ENCODE results near the gene DBX1. TPM values are rescaled to one million over a fixed set of nuclear protein-coding genes. Genes with fewer than 3 reads are reported as not detected.

DBX1 gene
- total RNA-seq, 2 experiments from 2014 or later = not detected

DNA sequence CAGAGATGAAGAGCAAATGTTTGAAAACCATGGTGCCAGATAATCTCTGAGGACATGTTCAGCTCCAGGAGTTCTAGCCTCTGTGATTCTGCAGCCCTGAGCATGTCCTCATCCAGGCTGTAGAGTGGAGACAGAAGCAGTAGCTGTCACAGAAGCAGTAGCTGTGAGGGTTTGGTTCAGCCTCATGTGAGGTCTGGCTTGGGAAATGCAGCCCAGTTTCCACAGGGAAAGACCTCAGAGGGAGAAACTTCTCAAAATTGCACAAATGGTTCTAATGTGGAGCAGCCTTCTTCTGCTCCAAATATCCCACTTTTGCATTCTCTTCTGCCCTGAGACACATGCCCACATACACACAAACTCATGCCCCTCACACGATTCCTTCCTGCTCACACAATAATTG lies 48.4 kb downstream of the DBX1 start:
- no peak for TF ChIP-seq EZH2phosphoT487 (IDR thresholded peaks at IDR 0.05; ENCODE audit: borderline replicate concordance, low read depth, low read length)
- TF ChIP-seq, protein P1, sequence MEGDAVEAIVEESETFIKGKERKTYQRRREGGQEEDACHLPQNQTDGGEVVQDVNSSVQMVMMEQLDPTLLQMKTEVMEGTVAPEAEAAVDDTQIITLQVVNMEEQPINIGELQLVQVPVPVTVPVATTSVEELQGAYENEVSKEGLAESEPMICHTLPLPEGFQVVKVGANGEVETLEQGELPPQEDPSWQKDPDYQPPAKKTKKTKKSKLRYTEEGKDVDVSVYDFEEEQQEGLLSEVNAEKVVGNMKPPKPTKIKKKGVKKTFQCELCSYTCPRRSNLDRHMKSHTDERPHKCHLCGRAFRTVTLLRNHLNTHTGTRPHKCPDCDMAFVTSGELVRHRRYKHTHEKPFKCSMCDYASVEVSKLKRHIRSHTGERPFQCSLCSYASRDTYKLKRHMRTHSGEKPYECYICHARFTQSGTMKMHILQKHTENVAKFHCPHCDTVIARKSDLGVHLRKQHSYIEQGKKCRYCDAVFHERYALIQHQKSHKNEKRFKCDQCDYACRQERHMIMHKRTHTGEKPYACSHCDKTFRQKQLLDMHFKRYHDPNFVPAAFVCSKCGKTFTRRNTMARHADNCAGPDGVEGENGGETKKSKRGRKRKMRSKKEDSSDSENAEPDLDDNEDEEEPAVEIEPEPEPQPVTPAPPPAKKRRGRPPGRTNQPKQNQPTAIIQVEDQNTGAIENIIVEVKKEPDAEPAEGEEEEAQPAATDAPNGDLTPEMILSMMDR (conservative IDR thresholded peaks at IDR 0.05; ENCODE audit: low read length) = no peak
- Histone ChIP-seq H3K9me2 (ENCODE audit: insufficient read depth, low read length) (no peaks in the 10 kb centered on the region), H3K9me3 (ENCODE audit: low read length) (no peaks in the 10 kb centered on the region), H2AFZ (ENCODE audit: low read length) (no peak overlapping the region), H3K36me3 (ENCODE audit: insufficient read depth, low read length) (no peaks in the 10 kb centered on the region), H3K4me2 (ENCODE audit: low read length) (no peak overlapping the region), H3K4me3 (ENCODE audit: low read depth, low read length, poor library complexity, severe bottlenecking) (no peak overlapping the region), H3K4me1 (ENCODE audit: insufficient read depth, low read length, poor library complexity, severe bottlenecking) (no peaks in the 10 kb centered on the region), H3K27ac (ENCODE audit: low read depth, low read length, poor library complexity, severe bottlenecking) (no peak overlapping the region), H4K20me1 (ENCODE audit: insufficient read depth, low read length) (no peaks in the 10 kb centered on the region), H3K79me2 (ENCODE audit: insufficient read depth, low read depth, low read length) (no peaks in the 10 kb centered on the region)
- CTCF ChIA-PET (ENCODE audit: unreplicated experiment) = no interaction called here
- DNase-seq (ENCODE audit: low spot score) = no peak
- intact Hi-C loops (cut with micrococcal nuclease; ENCODE audit: unreplicated experiment) = loop anchor here (1.0 to 2.0 kb wide), 2 partner anchors 161 to 173 kb away; no protein-coding TSS in a partner anchor
- no TSS peak for BruUV-seq (replicated peaks)
- POLR2A ChIA-PET = interaction anchor here (0.6 kb wide), 1 partner anchor 51 kb away, joined by 4 read pairs; no protein-coding TSS in a partner anchor

- Histone ChIP-seq H3K4me2 (ENCODE audit: low read length) (no peak overlapping the region), H4K20me1 (ENCODE audit: insufficient read depth, low read length) (no peaks in the 10 kb centered on the region), H3K4me3 (ENCODE audit: low read depth, low read length, poor library complexity, severe bottlenecking) (no peak overlapping the region), H2AFZ (ENCODE audit: low read length) (no peak overlapping the region), H3K9me2 (ENCODE audit: insufficient read depth, low read length) (no peaks in the 10 kb centered on the region), H3K27ac (ENCODE audit: low read depth, low read length, poor library complexity, severe bottlenecking) (no peak overlapping the region), H3K79me2 (ENCODE audit: insufficient read depth, low read depth, low read length) (no peaks in the 10 kb centered on the region), H3K36me3 (ENCODE audit: insufficient read depth, low read length) (no peaks in the 10 kb centered on the region), H3K9me3 (ENCODE audit: low read length) (no peaks in the 10 kb centered on the region), H3K4me1 (ENCODE audit: insufficient read depth, low read length, poor library complexity, severe bottlenecking) (no peaks in the 10 kb centered on the region)
- POLR2A ChIA-PET = no interaction called here
- peak; percentile 65 for DNase-seq (ENCODE audit: low spot score)
- intact Hi-C loops (cut with micrococcal nuclease; ENCODE audit: unreplicated experiment) = loop anchor here (1.0 to 2.0 kb wide), 2 partner anchors 160 to 172 kb away; no protein-coding TSS in a partner anchor
- CTCF ChIA-PET (ENCODE audit: unreplicated experiment) = no interaction called here
- no TSS peak for BruUV-seq (replicated peaks)
- TF ChIP-seq EZH2phosphoT487 (IDR thresholded peaks at IDR 0.05; ENCODE audit: borderline replicate concordance, low read depth, low read length) = no peak
- TF ChIP-seq, protein P1 (conservative IDR thresholded peaks at IDR 0.05; ENCODE audit: low read length) = peak; percentile 83
These were observed 49.2 kb downstream of the DBX1 start for GRCh38 chr11:20110908-20111669.
